HepG2 (cell line): ENCODE results near the gene TBC1D21.

Experiments used
- RFX5 ChIP-seq: IDR thresholded peaks from 2 replicates; pipeline ENCODE4 v1.6.1; 2011; ENCODE audit warnings: low read depth, low read length, improper control_type of control experiment
- SATB2 ChIP-seq: sonication (generic); formaldehyde crosslinking; IDR thresholded peaks from 2 replicates; pipeline ENCODE4 v1.5.0; 2020; ENCODE audit warnings: missing genetic modification reagents
- SMC3 ChIP-seq: IDR thresholded peaks from 2 replicates; pipeline ENCODE4 v1.6.1; 2011; ENCODE audit warnings: low read length, improper control_type of control experiment

DNA sequence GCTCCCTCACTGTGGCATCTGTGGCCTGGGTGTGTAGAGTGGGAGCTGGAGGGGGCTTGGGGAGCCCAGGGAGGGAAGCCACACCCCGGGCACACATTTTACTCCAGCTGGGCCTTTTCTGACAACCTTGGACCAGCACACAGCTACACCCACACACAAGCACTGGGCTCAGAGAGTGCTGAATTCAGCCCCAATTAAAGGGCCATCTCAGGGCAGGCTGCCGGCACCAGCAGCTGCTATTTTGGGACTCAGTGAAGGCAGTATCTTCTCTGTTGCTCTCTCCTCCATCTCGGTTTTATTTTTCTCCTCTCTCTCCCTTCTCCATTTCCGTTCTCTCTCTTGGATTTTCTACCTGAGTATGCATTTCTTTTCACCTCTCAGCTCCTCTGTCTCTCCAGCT, 19.1 kb upstream of the TBC1D21 start:
- TF ChIP-seq SMC3 (no peak), RFX5 (no peak), SATB2 (CRISPR knock-in tag) (no peak)
